ENCODE measurements around the gene KLHL22. TPM values are rescaled to one million over a fixed set of nuclear protein-coding genes. Genes with fewer than 3 reads are reported as not detected.

Gene KLHL22
- total RNA-seq (2022; extraction: Qiagen RNA extraction; ENCODE audit: low read depth) = 7.0 to 11.2 TPM (median 10.2 TPM) in 5 replicates

GRCh38 chr22:20494978-20495860 lies at the start of gene KLHL22:
Gene KLHL22, minus strand, starts transcription at chr22:20495795. Its CDS starts 6,584 bp downstream, at chr22:20489211.

GRCh38 chr22:20507253-20508066 lies 11.9 kb upstream of the KLHL22 start, which contains the start of gene MED15:
Gene MED15, plus strand, starts transcription at chr22:20507610. Its CDS starts 69 bp downstream, at chr22:20507679.

GRCh38 chr22:20437613-20438426 lies 57.8 kb downstream of the KLHL22 start, which contains the start of gene SCARF2:
Gene SCARF2, minus strand, starts transcription at chr22:20437825. Its CDS starts 71 bp downstream, at chr22:20437754.

GRCh38 chr22:20393705-20394476 lies 101.7 kb downstream of the KLHL22 start, which contains the start of gene ZNF74:
Gene ZNF74, plus strand, starts transcription at chr22:20394151. Its CDS starts 478 bp downstream, at chr22:20394629.

Other genes starting within 250 kb of the KLHL22 start
- gene RTN4R, start 227.5 kb downstream of the KLHL22 start, total RNA-seq (2022; extraction: Qiagen RNA extraction; ENCODE audit: low read depth) = 8.0 to 12.4 TPM (median 11.6 TPM) in 5 replicates
- gene DGCR6L, start 175.7 kb downstream of the KLHL22 start, total RNA-seq (2022; extraction: Qiagen RNA extraction; ENCODE audit: low read depth) = 29.8 to 44.3 TPM (median 42.0 TPM) in 5 replicates
- 5.7 to 7.8 TPM (median 6.8 TPM) in 5 replicates for gene ZNF74, start 101.6 kb downstream of the KLHL22 start, total RNA-seq (2022; extraction: Qiagen RNA extraction; ENCODE audit: low read depth)
- 0.71 to 1.6 TPM (median 0.97 TPM) in 5 replicates for gene SCARF2, start 58.0 kb downstream of the KLHL22 start, total RNA-seq (2022; extraction: Qiagen RNA extraction; ENCODE audit: low read depth)
- 51.5 to 66.4 TPM (median 60.9 TPM) in 5 replicates for gene MED15, start 11.8 kb upstream of the KLHL22 start, total RNA-seq (2022; extraction: Qiagen RNA extraction; ENCODE audit: low read depth)